Activated gamma-delta T cell treated with Interleukin-2 at 50 U/mL for 16 hours (primary cell): ENCODE measurements around the gene CPOX.

Experiments
- DNase-seq: peaks from one replicate; pipeline ENCODE4 v3.0.0-alpha.2; 2020

Gene CPOX

DNA sequence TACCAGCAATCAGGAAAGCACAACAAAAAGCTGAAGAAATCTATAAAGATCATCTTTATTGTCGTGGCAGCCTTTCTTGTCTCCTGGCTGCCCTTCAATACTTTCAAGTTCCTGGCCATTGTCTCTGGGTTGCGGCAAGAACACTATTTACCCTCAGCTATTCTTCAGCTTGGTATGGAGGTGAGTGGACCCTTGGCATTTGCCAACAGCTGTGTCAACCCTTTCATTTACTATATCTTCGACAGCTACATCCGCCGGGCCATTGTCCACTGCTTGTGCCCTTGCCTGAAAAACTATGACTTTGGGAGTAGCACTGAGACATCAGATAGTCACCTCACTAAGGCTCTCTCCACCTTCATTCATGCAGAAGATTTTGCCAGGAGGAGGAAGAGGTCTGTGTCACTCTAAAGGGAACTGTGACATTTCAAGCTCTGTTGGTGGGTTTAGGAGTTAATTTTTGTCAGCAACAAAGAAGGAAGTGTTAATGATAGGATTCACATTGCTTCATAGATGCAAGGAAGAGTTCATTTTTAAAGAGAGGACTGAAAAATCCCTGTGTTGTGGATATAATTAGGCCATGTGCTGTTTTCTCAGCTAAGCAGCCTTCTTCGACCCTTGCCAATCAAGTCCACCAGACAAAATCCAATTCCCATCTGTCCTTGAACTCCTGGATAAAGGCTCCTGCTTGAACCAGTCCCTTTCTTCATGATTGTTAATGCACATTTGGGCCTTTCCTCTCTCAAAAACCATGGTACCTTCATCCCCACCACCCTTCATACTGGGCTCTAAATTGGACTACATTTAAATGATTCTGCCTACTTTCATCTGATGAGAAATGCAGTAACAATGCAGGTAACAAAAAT lies 60.5 kb downstream of the CPOX start:
- no peak for DNase-seq

DNA sequence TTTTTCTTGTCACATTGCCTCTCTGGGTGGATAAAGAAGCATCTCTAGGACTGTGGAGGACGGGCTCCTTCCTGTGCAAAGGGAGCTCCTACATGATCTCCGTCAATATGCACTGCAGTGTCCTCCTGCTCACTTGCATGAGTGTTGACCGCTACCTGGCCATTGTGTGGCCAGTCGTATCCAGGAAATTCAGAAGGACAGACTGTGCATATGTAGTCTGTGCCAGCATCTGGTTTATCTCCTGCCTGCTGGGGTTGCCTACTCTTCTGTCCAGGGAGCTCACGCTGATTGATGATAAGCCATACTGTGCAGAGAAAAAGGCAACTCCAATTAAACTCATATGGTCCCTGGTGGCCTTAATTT lies 61.2 kb downstream of the CPOX start:
- DNase-seq = no peak

DNA sequence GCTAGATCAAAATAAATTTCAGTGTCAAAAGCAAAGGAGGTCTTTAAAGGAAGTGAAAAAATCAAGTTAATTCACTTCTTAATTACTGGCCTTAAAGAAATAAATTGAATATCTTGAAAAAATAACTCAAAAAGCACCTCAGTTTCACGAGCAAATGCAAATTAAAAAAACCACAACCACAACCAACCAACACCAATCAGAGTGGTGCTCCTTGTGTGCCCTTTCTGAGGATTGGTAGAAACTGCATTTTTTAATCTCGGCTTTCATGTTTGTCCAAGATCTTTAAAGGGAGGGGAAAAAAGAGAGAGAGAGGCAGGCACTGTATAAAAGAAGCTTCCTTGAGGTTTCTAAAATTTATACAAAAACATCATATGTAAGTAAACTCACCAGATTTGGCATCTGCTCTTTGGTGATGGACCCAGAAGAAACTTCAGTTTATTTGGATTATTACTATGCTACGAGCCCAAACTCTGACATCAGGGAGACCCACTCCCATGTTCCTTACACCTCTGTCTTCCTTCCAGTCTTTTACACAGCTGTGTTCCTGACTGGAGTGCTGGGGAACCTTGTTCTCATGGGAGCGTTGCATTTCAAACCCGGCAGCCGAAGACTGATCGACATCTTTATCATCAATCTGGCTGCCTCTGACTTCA lies 61.7 kb downstream of the CPOX start, which contains the start of gene GPR15:
Gene GPR15 (plus strand): TSS at position 357 of the 653 bp plus-strand sequence. CDS start 56 bp downstream, at position 413.
- no peak for DNase-seq

GRCh38 chr3:98530676-98531075 lies 62.7 kb downstream of the CPOX start:
- no peak for DNase-seq

DNA sequence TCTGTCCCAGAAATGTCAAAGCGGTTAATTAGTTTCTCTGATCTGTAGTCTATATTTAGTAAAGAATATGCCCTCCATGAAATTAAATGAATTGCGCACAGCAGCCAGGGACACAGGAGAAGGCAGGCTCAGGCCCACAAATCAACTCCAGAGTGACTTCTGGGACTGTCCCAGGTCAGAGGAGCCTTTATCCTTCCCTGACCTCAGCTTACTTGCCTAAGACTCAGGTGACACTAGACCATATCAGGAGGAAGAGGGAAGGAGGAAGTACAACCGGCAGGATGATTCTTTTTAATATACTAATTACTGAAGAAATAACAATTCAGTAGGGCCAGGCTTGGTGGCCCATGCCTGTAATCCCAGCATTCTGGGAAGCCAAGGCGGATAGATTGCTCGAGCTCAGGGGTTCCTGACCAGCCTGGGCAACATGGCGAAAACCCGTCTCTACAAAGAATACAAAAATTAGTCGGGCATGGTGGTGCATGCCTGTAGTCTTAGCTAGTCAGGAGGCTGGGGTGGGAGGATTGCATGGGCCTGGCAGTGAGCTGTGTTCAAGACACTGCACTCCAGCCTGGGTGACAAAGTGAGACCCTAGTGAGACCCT lies 63.5 kb downstream of the CPOX start:
- no peak for DNase-seq
